ENCODE measurements around the gene ACTR3C. TPM values are rescaled to one million over a fixed set of nuclear protein-coding genes. Genes with fewer than 3 reads are reported as not detected.
"Not testable (repeated sequence)": the region's sequence is repeated elsewhere in the genome, so short reads cannot be mapped to it uniquely, and the experiment has no call there.

ACTR3C gene
- total RNA-seq, 4 donors from 2014 or later = 5.5 to 12.3 (median 9.4) TPM

DNA sequence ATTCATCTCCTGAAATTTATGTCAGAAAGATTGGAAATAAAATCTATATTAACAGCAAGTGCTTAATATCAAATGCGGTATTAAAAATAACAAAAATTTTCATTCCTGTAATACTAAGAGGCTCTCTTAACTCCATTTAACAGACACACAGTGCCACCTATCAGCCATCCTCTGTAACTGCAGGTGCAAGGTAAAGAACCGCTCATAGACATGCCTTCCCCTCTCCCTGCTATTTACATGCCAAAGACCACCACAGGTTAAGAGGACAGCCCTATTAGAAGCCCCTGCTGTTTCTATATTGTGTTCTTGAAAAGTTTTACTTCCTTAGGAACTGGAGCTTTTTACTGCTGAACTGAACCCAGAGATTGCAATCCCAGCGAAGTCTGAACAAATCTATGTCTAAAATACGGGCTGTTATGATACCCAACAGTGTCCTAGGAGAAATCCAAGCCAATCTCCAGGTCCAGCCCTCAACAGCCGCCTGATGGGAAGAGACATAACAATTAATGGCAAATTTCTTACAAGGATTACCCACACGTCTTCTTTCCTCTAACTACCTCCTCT is 47.1 kb downstream of the ACTR3C start:
- TF ChIP-seq, protein P1, sequence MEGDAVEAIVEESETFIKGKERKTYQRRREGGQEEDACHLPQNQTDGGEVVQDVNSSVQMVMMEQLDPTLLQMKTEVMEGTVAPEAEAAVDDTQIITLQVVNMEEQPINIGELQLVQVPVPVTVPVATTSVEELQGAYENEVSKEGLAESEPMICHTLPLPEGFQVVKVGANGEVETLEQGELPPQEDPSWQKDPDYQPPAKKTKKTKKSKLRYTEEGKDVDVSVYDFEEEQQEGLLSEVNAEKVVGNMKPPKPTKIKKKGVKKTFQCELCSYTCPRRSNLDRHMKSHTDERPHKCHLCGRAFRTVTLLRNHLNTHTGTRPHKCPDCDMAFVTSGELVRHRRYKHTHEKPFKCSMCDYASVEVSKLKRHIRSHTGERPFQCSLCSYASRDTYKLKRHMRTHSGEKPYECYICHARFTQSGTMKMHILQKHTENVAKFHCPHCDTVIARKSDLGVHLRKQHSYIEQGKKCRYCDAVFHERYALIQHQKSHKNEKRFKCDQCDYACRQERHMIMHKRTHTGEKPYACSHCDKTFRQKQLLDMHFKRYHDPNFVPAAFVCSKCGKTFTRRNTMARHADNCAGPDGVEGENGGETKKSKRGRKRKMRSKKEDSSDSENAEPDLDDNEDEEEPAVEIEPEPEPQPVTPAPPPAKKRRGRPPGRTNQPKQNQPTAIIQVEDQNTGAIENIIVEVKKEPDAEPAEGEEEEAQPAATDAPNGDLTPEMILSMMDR (IDR thresholded peaks at IDR 0.05) = peak in 1 of 3 donors; percentile 33
- intact Hi-C loops (cut with DNase I; ENCODE audit: low total_unique reads); DNase-seq (ENCODE audit: low spot score in 2 of 2); H3K4me3 ChIP-seq (ENCODE audit: low read depth, poor library complexity, severe bottlenecking): not testable (repeated sequence)
- WGBS, 2 donors = 48 to 50% methylated on average over 6 of the region's 6 CpGs

- WGBS, 2 donors = 79% methylated on average over 4 to 6 of the region's 7 CpGs
- H3K4me3 ChIP-seq (ENCODE audit: low read depth, poor library complexity, severe bottlenecking); intact Hi-C loops (cut with DNase I; ENCODE audit: low total_unique reads); DNase-seq (ENCODE audit: low spot score in 2 of 2): not testable (repeated sequence)
Observed at GRCh38 chr7:150271898-150272297, 51.4 kb downstream of the ACTR3C start.

DNA sequence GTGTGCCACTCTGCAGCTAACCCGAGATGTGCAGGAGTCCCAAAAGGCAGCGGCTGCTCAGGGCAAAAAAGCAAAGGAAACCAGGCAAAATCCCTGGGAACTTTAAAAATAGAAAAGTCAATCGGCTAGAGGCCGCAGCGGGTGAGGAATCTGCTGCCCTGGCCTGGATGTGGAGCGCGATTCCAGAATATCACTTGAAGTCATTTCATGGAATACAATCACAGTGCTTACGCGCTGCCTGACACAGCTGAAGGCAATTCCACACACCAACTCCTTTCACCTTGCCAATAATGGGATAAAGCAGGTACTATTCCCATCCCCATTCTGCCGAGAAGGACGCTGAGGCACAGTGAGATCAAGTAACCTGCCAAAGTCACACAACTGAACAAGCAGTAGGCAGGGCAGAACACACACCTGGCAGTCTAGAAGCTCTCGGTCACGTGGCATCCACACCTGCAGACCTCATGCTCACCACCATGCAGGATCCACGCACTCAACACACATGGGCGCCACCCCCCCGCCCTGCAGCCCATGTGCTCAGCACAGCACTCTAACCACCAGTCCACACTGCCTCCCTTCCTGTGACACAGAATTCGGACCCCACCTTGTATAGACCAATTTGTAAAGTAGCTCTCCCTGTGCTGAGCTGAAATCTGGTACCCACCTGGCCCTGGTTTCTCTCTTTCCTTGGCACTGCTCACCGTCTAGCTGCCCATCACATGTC is 53.1 kb downstream of the ACTR3C start:
- intact Hi-C loops (cut with DNase I; ENCODE audit: low total_unique reads); DNase-seq (ENCODE audit: low spot score in 2 of 2); H3K4me3 ChIP-seq (ENCODE audit: low read depth, poor library complexity, severe bottlenecking): not testable (repeated sequence)
- 68 to 87% methylated on average over 2 to 7 of the region's 18 CpGs for WGBS, 2 donors

DNA sequence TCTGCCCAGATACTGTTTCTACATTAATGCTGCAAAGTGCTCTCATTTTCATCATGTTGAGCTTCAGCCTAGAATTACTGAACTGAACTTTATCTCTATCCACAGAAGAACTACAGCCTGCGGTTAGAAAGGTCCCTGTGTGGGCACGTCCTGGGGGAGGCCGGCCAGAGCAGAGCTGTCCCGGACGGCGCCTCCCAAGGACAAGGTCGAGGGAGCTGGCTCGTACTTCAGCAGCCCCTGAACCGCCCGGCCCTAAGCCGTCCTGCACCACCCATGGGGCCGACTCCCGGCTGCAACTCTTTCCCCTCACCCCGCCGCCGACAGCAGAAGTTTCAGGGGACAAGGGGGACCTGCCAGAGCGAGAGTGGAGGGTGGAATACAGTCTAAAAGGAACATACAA is 54.5 kb downstream of the ACTR3C start:
- intact Hi-C loops (cut with DNase I; ENCODE audit: low total_unique reads); DNase-seq (ENCODE audit: low spot score in 2 of 2); H3K4me3 ChIP-seq (ENCODE audit: low read depth, poor library complexity, severe bottlenecking): not testable (repeated sequence)
- WGBS, 2 donors = no CpG with 5 or more reads among the region's 17 CpGs

DNA sequence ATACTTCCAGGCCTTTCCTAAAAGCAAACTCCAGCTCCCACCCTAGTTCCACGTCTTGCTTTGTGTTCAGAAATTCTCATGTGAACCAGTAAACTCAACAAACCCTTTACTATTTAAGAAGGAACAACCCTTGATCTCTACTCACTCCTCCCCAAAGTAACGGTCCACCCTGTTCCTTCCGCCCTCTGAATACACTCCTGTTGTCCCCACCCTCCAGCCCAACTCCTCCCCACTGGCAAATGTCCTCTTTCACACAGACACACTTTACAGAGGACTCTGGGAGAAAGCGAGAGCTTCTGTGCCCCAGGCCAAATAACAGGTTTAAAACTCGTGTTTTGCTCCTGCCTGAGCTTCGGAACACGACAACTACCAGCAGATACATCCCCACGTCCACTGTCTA is 55.1 kb downstream of the ACTR3C start:
- intact Hi-C loops (cut with DNase I; ENCODE audit: low total_unique reads); DNase-seq (ENCODE audit: low spot score in 2 of 2); H3K4me3 ChIP-seq (ENCODE audit: low read depth, poor library complexity, severe bottlenecking): not testable (repeated sequence)
- WGBS, 2 donors = 80% methylated on average over 1 of the region's 8 CpGs; no CpG with 5 or more reads in 1 of the 2 donors

DNA sequence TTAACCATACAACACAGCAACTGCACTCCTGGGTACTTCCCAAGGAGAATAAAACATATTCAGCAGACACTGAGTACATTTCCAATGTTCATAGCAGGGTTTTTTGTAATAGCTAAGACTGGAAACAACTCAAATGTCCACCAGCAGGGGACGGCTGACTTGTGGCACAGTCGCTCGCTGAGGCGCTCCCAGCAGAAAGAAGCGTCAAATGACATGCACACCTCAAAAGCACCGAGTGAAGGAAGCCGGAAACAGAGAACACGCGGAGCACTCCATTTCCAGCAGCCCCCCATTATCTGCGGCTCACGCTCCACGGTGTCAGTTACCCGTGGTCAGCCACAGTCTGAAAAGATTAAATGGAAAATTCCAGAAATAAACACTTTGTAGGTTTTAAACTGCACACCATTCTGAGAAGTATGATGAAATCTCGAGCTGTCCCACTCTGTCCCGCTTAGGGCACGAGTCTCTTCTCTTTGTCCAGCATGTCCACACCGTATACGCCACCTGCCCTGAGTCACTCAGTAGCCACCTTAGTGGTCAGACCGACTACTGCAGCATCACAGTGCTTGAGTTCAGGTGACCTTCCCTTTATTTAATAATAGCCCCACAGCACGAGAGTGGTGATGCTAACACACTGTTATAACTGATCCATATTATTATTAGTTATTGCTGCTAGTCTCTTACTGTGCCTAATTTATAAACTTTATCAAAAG is 56.2 kb downstream of the ACTR3C start:
- intact Hi-C loops (cut with DNase I; ENCODE audit: low total_unique reads); DNase-seq (ENCODE audit: low spot score in 2 of 2); H3K4me3 ChIP-seq (ENCODE audit: low read depth, poor library complexity, severe bottlenecking): not testable (repeated sequence)
- 85 to 86% methylated on average over 20 of the region's 20 CpGs for WGBS, 2 donors

- 72 to 75% methylated on average over 5 of the region's 5 CpGs for WGBS, 2 donors
- intact Hi-C loops (cut with DNase I; ENCODE audit: low total_unique reads); DNase-seq (ENCODE audit: low spot score in 2 of 2); H3K4me3 ChIP-seq (ENCODE audit: low read depth, poor library complexity, severe bottlenecking): not testable (repeated sequence)
Observed at GRCh38 chr7:150262656-150263055, 60.7 kb downstream of the ACTR3C start.

GRCh38 chr7:150247745-150248144 is 75.6 kb downstream of the ACTR3C start:
- intact Hi-C loops (cut with DNase I; ENCODE audit: low total_unique reads); H3K4me3 ChIP-seq (ENCODE audit: low read depth, poor library complexity, severe bottlenecking); DNase-seq (ENCODE audit: low spot score in 2 of 2): not testable (repeated sequence)
- 90 to 93% methylated on average over 2 of the region's 3 CpGs for WGBS, 2 donors

DNA sequence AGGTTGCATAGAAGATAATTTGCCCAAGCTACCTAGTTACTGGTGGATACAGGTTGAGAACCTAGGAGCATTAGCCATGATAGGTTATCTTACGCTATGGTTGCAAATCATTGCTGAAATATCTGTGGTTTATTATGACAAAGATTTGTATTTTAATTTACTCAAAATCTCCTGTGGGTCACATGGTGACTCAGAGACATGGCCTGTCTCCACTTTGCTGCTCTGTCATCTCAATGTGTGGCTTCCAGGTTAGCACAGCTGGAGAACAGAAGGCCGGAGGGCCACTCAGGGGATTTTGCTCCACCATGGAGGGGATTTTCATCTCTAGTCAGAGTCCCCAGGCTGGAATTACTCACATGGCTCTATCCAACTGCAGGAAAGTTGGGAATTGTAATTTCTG is 78.1 kb downstream of the ACTR3C start:
- 100% methylated on average over 1 to 2 of the region's 2 CpGs for WGBS, 2 donors
- H3K4me3 ChIP-seq (ENCODE audit: low read depth, poor library complexity, severe bottlenecking); DNase-seq (ENCODE audit: low spot score in 2 of 2); intact Hi-C loops (cut with DNase I; ENCODE audit: low total_unique reads): not testable (repeated sequence)

GRCh38 chr7:150242935-150243334 is 80.4 kb downstream of the ACTR3C start:
- DNase-seq (ENCODE audit: low spot score in 2 of 2); H3K4me3 ChIP-seq (ENCODE audit: low read depth, poor library complexity, severe bottlenecking); intact Hi-C loops (cut with DNase I; ENCODE audit: low total_unique reads): not testable (repeated sequence)
- WGBS, 2 donors = 67 to 84% methylated on average over 2 of the region's 2 CpGs

GRCh38 chr7:150225444-150225843 is 97.9 kb downstream of the ACTR3C start:
- WGBS, 2 donors = 61 to 65% methylated on average over 3 of the region's 3 CpGs

DNA sequence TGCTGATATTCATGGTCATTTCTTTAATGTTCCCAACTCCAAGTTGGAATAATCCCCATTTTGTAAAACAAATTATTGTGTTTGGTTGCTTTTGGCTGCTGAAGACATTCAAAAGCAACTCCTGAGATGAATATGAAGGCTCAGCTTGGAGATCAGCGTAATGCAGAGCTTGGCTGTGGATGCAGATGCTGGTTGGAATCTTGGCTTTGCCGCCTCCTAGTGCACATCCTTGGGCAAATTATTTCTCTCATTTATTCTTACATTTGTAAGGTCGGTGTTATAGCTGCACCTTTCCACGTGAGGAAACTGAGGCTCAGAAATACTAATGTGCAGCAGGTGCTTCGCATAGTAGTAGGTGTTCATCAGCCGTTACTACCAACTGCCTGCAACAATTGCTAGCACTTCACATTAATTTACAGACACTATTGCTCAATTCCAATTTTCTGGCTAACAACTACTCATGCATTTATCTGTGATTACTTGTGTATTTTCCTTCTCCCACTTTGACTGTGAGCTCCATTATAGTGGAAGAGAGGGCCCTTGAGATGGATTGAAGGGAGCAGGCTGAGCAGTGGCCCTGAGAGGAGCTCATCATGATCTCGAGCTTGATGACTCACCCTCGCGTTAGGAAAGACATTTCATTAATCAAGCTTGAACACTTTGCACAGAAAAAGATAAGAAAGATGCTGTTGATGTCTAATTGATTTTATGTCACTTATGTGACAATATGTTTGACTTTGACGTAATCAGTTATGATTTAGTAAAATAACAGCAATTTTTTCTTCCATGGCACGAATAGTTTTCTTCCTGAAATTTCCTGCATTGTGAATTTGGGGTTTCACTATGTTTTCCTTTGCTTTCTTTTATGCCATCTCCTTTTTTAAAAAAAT is 101.0 kb downstream of the ACTR3C start:
- H3K4me3 ChIP-seq (ENCODE audit: low read depth, poor library complexity, severe bottlenecking); intact Hi-C loops (cut with DNase I; ENCODE audit: low total_unique reads); DNase-seq (ENCODE audit: low spot score in 2 of 2): not testable (repeated sequence)
- 62 to 80% methylated on average over 11 of the region's 11 CpGs for WGBS, 2 donors

More at GRCh38 chr7:150225444-150225843, 97.9 kb downstream of the ACTR3C start:
- intact Hi-C loops (cut with DNase I; ENCODE audit: low total_unique reads); DNase-seq (ENCODE audit: low spot score in 2 of 2); H3K4me3 ChIP-seq (ENCODE audit: low read depth, poor library complexity, severe bottlenecking): not testable (repeated sequence)

DNA sequence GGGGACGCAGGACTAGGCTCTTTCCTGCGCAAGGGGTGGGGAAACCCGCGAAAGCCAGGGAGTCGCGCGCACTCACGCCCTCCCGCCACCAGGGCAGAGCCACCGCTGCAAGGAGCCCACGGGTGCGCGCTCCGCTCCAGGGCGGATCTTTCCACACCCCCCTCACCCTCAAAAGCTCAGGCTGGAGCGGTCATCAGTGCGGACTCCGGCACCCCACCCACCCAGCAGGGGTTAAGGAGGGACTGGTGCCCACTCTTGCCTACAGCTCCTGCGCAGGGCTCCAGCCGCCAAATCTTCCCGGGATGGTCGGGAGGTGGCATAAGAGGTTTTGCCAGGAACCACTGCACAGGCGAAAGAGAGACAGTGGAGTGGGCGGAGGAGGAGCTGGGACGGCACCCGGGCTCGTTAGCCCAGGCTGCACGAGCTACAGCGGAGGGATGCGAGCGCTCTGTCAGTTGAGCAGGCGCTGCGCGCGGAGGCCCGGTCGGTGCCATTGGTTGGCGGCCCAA is 102.6 kb downstream of the ACTR3C start:
- DNase-seq (ENCODE audit: low spot score in 2 of 2); intact Hi-C loops (cut with DNase I; ENCODE audit: low total_unique reads); H3K4me3 ChIP-seq (ENCODE audit: low read depth, poor library complexity, severe bottlenecking): not testable (repeated sequence)
- 3% methylated on average over 30 of the region's 38 CpGs; no CpG with 5 or more reads in 1 of the 2 donors for WGBS, 2 donors
